IPS DF 4.7 (cell line): Measurements from ENCODE around the gene CRYAB.
"Not testable (repeated sequence)": the region's sequence is repeated elsewhere in the genome, so short reads cannot be mapped to it uniquely, and the experiment has no call there.

Experiments used
- DNase-seq: peaks from one replicate; pipeline ENCODE4 v3.0.0-alpha.2; 2013; ENCODE audit warnings: low spot score; ENCODE audit errors: extremely low read depth

Gene CRYAB

GRCh38 chr11:111933872-111934271, 22.3 kb upstream of the CRYAB start:
- DNase-seq: no peak

GRCh38 chr11:111933176-111933575, 21.6 kb upstream of the CRYAB start:
- not testable (repeated sequence) for DNase-seq

- no peak for DNase-seq
Observed at GRCh38 chr11:111932611-111932950, 21.0 kb upstream of the CRYAB start.

- DNase-seq: no peak
Observed at GRCh38 chr11:111930472-111930871, 18.9 kb upstream of the CRYAB start.

GRCh38 chr11:111926505-111927391, 15.2 kb upstream of the CRYAB start:
- DNase-seq: peak; percentile 58

GRCh38 chr11:111925953-111926352, 14.4 kb upstream of the CRYAB start:
- no peak for DNase-seq

- no peak for DNase-seq
Observed at GRCh38 chr11:111923951-111924350, 12.4 kb upstream of the CRYAB start.

- no peak for DNase-seq
Observed at GRCh38 chr11:111923351-111923788, 11.8 kb upstream of the CRYAB start.

- DNase-seq: no peak
Observed at GRCh38 chr11:111922803-111923202, 11.2 kb upstream of the CRYAB start.

- no peak for DNase-seq
Observed at GRCh38 chr11:111921541-111922230, 10.1 kb upstream of the CRYAB start.

GRCh38 chr11:111920908-111921307, 9.3 kb upstream of the CRYAB start:
- DNase-seq: no peak

GRCh38 chr11:111918390-111919256, 7.1 kb upstream of the CRYAB start, which contains the start of gene C11orf52:
C11orf52 (plus strand) TSS chr11:111918913; CDS start chr11:111918973, 60 bp downstream.
- DNase-seq: peak; percentile 80

- DNase-seq: no peak
Observed at GRCh38 chr11:111917788-111918187, 6.2 kb upstream of the CRYAB start.

GRCh38 chr11:111917312-111917711, 5.7 kb upstream of the CRYAB start:
- DNase-seq: no peak

- no peak for DNase-seq
Observed at GRCh38 chr11:111916768-111917167, 5.2 kb upstream of the CRYAB start.

- no peak for DNase-seq
Observed at GRCh38 chr11:111913997-111914396, 2.4 kb upstream of the CRYAB start.

GRCh38 chr11:111913031-111913861, 1.7 kb upstream of the CRYAB start:
- DNase-seq: no peak

- no peak for DNase-seq
Observed at GRCh38 chr11:111912535-111912934, 965 bp upstream of the CRYAB start, which contains the start of gene HSPB2. HSPB2 (plus strand) TSS chr11:111912734; CDS start chr11:111912830, 96 bp downstream.

- DNase-seq: no peak
Observed at GRCh38 chr11:111910676-111911562, 651 bp downstream of the CRYAB start.

GRCh38 chr11:111909378-111909777, 2.2 kb downstream of the CRYAB start:
- DNase-seq: no peak
